Mesenchymal stem cell (in vitro differentiated cells and primary cell): ENCODE measurements around the gene SCN4A.
"Not testable (repeated sequence)": the region's sequence is repeated elsewhere in the genome, so short reads cannot be mapped to it uniquely, and the experiment has no call there.

Source experiments
- DNase-seq: peaks from one replicate; pipeline ENCODE4 v3.0.0-alpha.2; 2013
- H2AFZ ChIP-seq: one replicate; pipeline ENCODE4 v1.6.1; 2013; ENCODE audit warnings: low read depth, mild to moderate bottlenecking, control low read depth, inconsistent platforms, low read length, moderate library complexity
- H2AK5ac ChIP-seq: 2 replicates; pipeline ENCODE4 v1.6.1; 2013; ENCODE audit warnings: low read length, moderate library complexity, mild to moderate bottlenecking, inconsistent platforms; ENCODE audit not compliant: severe bottlenecking
- H2BK120ac ChIP-seq: one replicate; pipeline ENCODE4 v1.6.1; 2013; ENCODE audit warnings: low read depth, mild to moderate bottlenecking, inconsistent platforms, low read length, moderate library complexity
- H2BK12ac ChIP-seq, 2 experiments: one replicate each; pipeline ENCODE4 v1.6.1; 2013; ENCODE audit warnings: inconsistent platforms in 2 of 2, low read length in 2 of 2, mild to moderate bottlenecking in 2 of 2, moderate library complexity in 2 of 2, control low read depth in 1 of 2
- H2BK15ac ChIP-seq: one replicate; pipeline ENCODE4 v1.6.1; 2013; ENCODE audit warnings: mild to moderate bottlenecking, low read depth, inconsistent platforms; ENCODE audit not compliant: poor library complexity, severe bottlenecking
- H2BK5ac ChIP-seq: 2 replicates; pipeline ENCODE4 v1.6.1; 2013; ENCODE audit warnings: low read depth, mild to moderate bottlenecking, low read length, control low read depth, inconsistent platforms; ENCODE audit not compliant: poor library complexity, severe bottlenecking
- H3K14ac ChIP-seq, 2 experiments: one replicate each; pipeline ENCODE4 v1.6.1; 2013; ENCODE audit warnings: inconsistent platforms in 2 of 2, low read length in 2 of 2, control low read depth in 1 of 2, mild to moderate bottlenecking in 1 of 2, moderate library complexity in 1 of 2
- H3K18ac ChIP-seq, 2 experiments: one replicate each; pipeline ENCODE4 v1.6.1; 2013; ENCODE audit warnings: inconsistent platforms in 2 of 2, low read length in 2 of 2, control low read depth in 1 of 2, low read depth in 1 of 2, mild to moderate bottlenecking in 1 of 2
- H3K23ac ChIP-seq, 2 experiments: one replicate each; pipeline ENCODE4 v1.6.1; 2013; ENCODE audit warnings: inconsistent platforms in 2 of 2, low read length in 2 of 2, mild to moderate bottlenecking in 2 of 2, moderate library complexity in 2 of 2, control low read depth in 1 of 2
- H3K27ac ChIP-seq: 2 replicates; pipeline ENCODE4 v1.5.1; 2013; ENCODE audit warnings: mild to moderate bottlenecking, moderate library complexity, low read length, control low read depth, inconsistent platforms; ENCODE audit not compliant: poor library complexity, severe bottlenecking
- H3K27me3 ChIP-seq, 2 experiments: 2 replicates each; pipeline versions ENCODE4 v1.6.1 to v1.7.0; 2013; ENCODE audit warnings: low read length in 2 of 2, mild to moderate bottlenecking in 2 of 2, moderate library complexity in 2 of 2, control low read depth in 1 of 2, inconsistent platforms in 1 of 2; ENCODE audit not compliant: control insufficient read depth in 1 of 2, insufficient read depth in 1 of 2
- H3K36me3 ChIP-seq, 2 experiments: 2 replicates each; pipeline versions ENCODE4 v1.6.1 to v1.7.0; 2013; ENCODE audit warnings: low read length in 2 of 2, control low read depth in 1 of 2, inconsistent platforms in 1 of 2, low read depth in 1 of 2, mild to moderate bottlenecking in 1 of 2; ENCODE audit not compliant: insufficient read depth in 2 of 2, control insufficient read depth in 1 of 2
- H3K4ac ChIP-seq, 2 experiments: one replicate each; pipeline ENCODE4 v1.6.1; 2013; ENCODE audit warnings: inconsistent platforms in 2 of 2, low read length in 2 of 2, mild to moderate bottlenecking in 2 of 2, moderate library complexity in 2 of 2, control low read depth in 1 of 2, low read depth in 1 of 2
- H3K4me1 ChIP-seq: 2 replicates; pipeline ENCODE4 v1.6.1; 2013; ENCODE audit warnings: low read depth, low read length, control low read depth; ENCODE audit not compliant: control insufficient read depth, insufficient read depth
- H3K4me2 ChIP-seq: 2 replicates; pipeline ENCODE4 v1.6.1; 2013; ENCODE audit warnings: low read length, mild to moderate bottlenecking, inconsistent platforms; ENCODE audit not compliant: poor library complexity, severe bottlenecking
- H3K4me3 ChIP-seq, 2 experiments: 2 replicates each; pipeline versions ENCODE4 v1.5.1 to v1.7.0; 2013; ENCODE audit warnings: low read length in 2 of 2, mild to moderate bottlenecking in 2 of 2, control low read depth in 1 of 2, low read depth in 1 of 2; ENCODE audit not compliant: insufficient read depth in 1 of 2
- H3K79me1 ChIP-seq: replicated peaks from 2 replicates; pipeline ENCODE4 v1.6.1; 2013; ENCODE audit warnings: mild to moderate bottlenecking, control low read depth, low read length, inconsistent platforms; ENCODE audit not compliant: poor library complexity, severe bottlenecking
- H3K9ac ChIP-seq: 2 replicates; pipeline ENCODE4 v1.7.0; 2013; ENCODE audit warnings: mild to moderate bottlenecking, low read length, moderate library complexity
- H3K9me3 ChIP-seq: 2 replicates; pipeline ENCODE4 v1.7.0; 2013; ENCODE audit warnings: mild to moderate bottlenecking, low read length; ENCODE audit not compliant: control insufficient read depth
- H4K8ac ChIP-seq: one replicate; pipeline ENCODE4 v1.6.1; 2013; ENCODE audit warnings: inconsistent platforms, mild to moderate bottlenecking, low read length, moderate library complexity
- H4K91ac ChIP-seq: one replicate; pipeline ENCODE4 v1.6.1; 2013; ENCODE audit warnings: mild to moderate bottlenecking, low read length, inconsistent platforms
- WGBS: methylation state at CpG from one replicate; pipeline ENCODE4 v1.1.7; 2013; ENCODE audit warnings: mixed read lengths; 5-methylcytosine and 5-hydroxymethylcytosine counted together

SCN4A gene

GRCh38 chr17:63917206-63917605 is 55.5 kb downstream of the SCN4A start:
- not testable (repeated sequence) for H3K4ac ChIP-seq, H3K4me3 ChIP-seq, H4K91ac ChIP-seq, H3K9me3 ChIP-seq, H3K18ac ChIP-seq, H3K23ac ChIP-seq, H2BK15ac ChIP-seq, H2BK120ac ChIP-seq, H2BK12ac ChIP-seq, H3K27ac ChIP-seq, H2AFZ ChIP-seq, H3K4me1 ChIP-seq, H3K4me2 ChIP-seq, H3K36me3 ChIP-seq, H2AK5ac ChIP-seq, H4K8ac ChIP-seq, DNase-seq, H2BK5ac ChIP-seq, H3K9ac ChIP-seq, H3K14ac ChIP-seq, H3K79me1 ChIP-seq
- H3K27me3 ChIP-seq, result peaks cover 38 to 55% of the 10 kb centered on the region in 2 experiments
- 86% methylated on average over 1 of the region's 11 CpGs for WGBS

- Histone ChIP-seq H4K8ac (no peak overlapping the region), H2BK120ac (no peak overlapping the region), H3K14ac (no peak overlapping the region), H3K23ac (no peak overlapping the region), H3K4ac (no peak overlapping the region), H3K9ac (no peak overlapping the region), H3K79me1 (no peaks in the 10 kb centered on the region), H3K36me3 (no peaks in the 10 kb centered on the region), H3K4me3 (no peak overlapping the region), H2AK5ac (no peak overlapping the region), H3K9me3 (no peaks in the 10 kb centered on the region), H3K27ac (no peak overlapping the region), H2BK15ac (no peak overlapping the region), H3K4me1 (no peaks in the 10 kb centered on the region), H3K27me3 (peaks cover 38 to 60% of the 10 kb centered on the region in 2 experiments), H3K18ac (no peak overlapping the region), H2AFZ (no peak overlapping the region), H2BK12ac (no peak overlapping the region), H4K91ac (no peak overlapping the region), H3K4me2 (no peak overlapping the region), H2BK5ac (no peak overlapping the region)
- DNase-seq, result no peak
- 81% methylated on average over 12 of the region's 12 CpGs for WGBS
These were observed 56.0 kb downstream of the SCN4A start for GRCh38 chr17:63916566-63917185.

- not testable (repeated sequence) for DNase-seq, H3K4me2 ChIP-seq, H2AK5ac ChIP-seq, H4K8ac ChIP-seq, H3K27ac ChIP-seq, H2BK120ac ChIP-seq, H3K4me3 ChIP-seq, H3K36me3 ChIP-seq, H3K23ac ChIP-seq, H3K79me1 ChIP-seq, H4K91ac ChIP-seq, H2BK5ac ChIP-seq, H3K9me3 ChIP-seq, H3K4me1 ChIP-seq, H2AFZ ChIP-seq, H2BK12ac ChIP-seq, H3K18ac ChIP-seq, H3K9ac ChIP-seq, H3K14ac ChIP-seq, H2BK15ac ChIP-seq, H3K4ac ChIP-seq
- WGBS, result 86% methylated on average over 9 of the region's 10 CpGs
- peaks cover 46 to 68% of the 10 kb centered on the region in 2 experiments for H3K27me3 ChIP-seq
These were observed 57.0 kb downstream of the SCN4A start for GRCh38 chr17:63915753-63916152.

GRCh38 chr17:63914471-63914870 is 58.2 kb downstream of the SCN4A start:
- H2BK12ac ChIP-seq, result no peak overlapping the region
- no peak overlapping the region for H2AFZ ChIP-seq
- H3K79me1 ChIP-seq, result no peaks in the 10 kb centered on the region
- H2AK5ac ChIP-seq, result no peak overlapping the region
- no peak overlapping the region for H2BK15ac ChIP-seq
- WGBS, result 91% methylated on average over 7 of the region's 7 CpGs
- peaks cover 51 to 79% of the 10 kb centered on the region in 2 experiments for H3K27me3 ChIP-seq
- H4K8ac ChIP-seq, result no peak overlapping the region
- no peak overlapping the region for H3K4me3 ChIP-seq
- H3K4me2 ChIP-seq, result no peak overlapping the region
- no peaks in the 10 kb centered on the region for H3K9me3 ChIP-seq
- H3K14ac ChIP-seq, result no peak overlapping the region
- H3K4me1 ChIP-seq, result no peaks in the 10 kb centered on the region
- no peaks in the 10 kb centered on the region for H3K36me3 ChIP-seq
- no peak overlapping the region for H4K91ac ChIP-seq
- no peak overlapping the region for H2BK120ac ChIP-seq
- DNase-seq, result no peak
- no peak overlapping the region for H3K18ac ChIP-seq
- no peak overlapping the region for H3K27ac ChIP-seq
- H3K9ac ChIP-seq, result no peak overlapping the region
- no peak overlapping the region for H2BK5ac ChIP-seq
- H3K4ac ChIP-seq, result no peak overlapping the region
- H3K23ac ChIP-seq, result no peak overlapping the region
